Caco-2 (cell line): ENCODE data around the gene SACS. TPM values are rescaled to one million over a fixed set of nuclear protein-coding genes. Genes with fewer than 3 reads are reported as not detected.

Experiments
- BruUV-seq: library from RNA; stranded (reverse); fragments of 400-500 nt; replicated peaks from 2 replicates; lab custom pipeline; 2021; lab: Mats Ljungman, UMichigan
- CTCF ChIA-PET: fragments of 300-600 bp; sonication (Branson Sonifier 250); formaldehyde crosslinking; loops from one replicate; lab custom pipeline; 2022; ENCODE audit warnings: antibody characterized with exemption; lab: Charles Lee
- POLR2A ChIA-PET: fragments of 300-600 bp; sonication (Branson Sonifier 250); formaldehyde crosslinking; loops from one replicate; lab custom pipeline; 2022; ENCODE audit warnings: antibody characterized with exemption; lab: Charles Lee
- DNase-seq, 2 experiments: peaks; one replicate each; pipeline versions ENCODE4 v3.0.0 to v3.0.0-alpha.2; 2020 to 2022
- H3K27me3 ChIP-seq: replicated peaks from 2 replicates; pipeline ENCODE4 v1.6.0; 2011; ENCODE audit warnings: low read length; ENCODE audit not compliant: control insufficient read depth, insufficient read depth
- H3K36me3 ChIP-seq: 2 replicates; pipeline ENCODE4 v1.5.1; 2011; ENCODE audit warnings: low read length; ENCODE audit not compliant: control insufficient read depth, insufficient read depth
- H3K4me1 ChIP-seq: fragments of 250-450 bp; sonication (Bioruptor Pico); 2 replicates; pipeline ENCODE4 v1.5.1; 2020; ENCODE audit warnings: mild to moderate bottlenecking
- H3K4me3 ChIP-seq: 2 replicates; pipeline ENCODE4 v1.5.1; 2011; ENCODE audit warnings: low read depth, mild to moderate bottlenecking, control low read depth, low read length
- H3K9me3 ChIP-seq: fragments of 250-450 bp; sonication (Bioruptor Pico); 2 replicates; pipeline ENCODE4 v1.5.1; 2020; ENCODE audit warnings: mild to moderate bottlenecking, moderate library complexity
- H3K27ac Mint-ChIP-seq: one replicate; pipeline ENCODE4 v1.8.0; 2022; ENCODE audit warnings: mixed read lengths; ENCODE audit not compliant: unreplicated experiment
- H3K27me3 Mint-ChIP-seq: one replicate; pipeline ENCODE4 v1.8.0; 2022; ENCODE audit warnings: mixed read lengths; ENCODE audit not compliant: insufficient read depth, unreplicated experiment
- H3K36me3 Mint-ChIP-seq: one replicate; pipeline ENCODE4 v1.8.0; 2022; ENCODE audit warnings: mild to moderate bottlenecking, mixed read lengths; ENCODE audit not compliant: insufficient read depth, unreplicated experiment
- H3K4me1 Mint-ChIP-seq: one replicate; pipeline ENCODE4 v1.8.0; 2022; ENCODE audit warnings: low read depth, mixed read lengths; ENCODE audit not compliant: unreplicated experiment
- H3K4me3 Mint-ChIP-seq: one replicate; pipeline ENCODE4 v1.8.0; 2022; ENCODE audit warnings: mild to moderate bottlenecking, moderate library complexity, mixed read lengths; ENCODE audit not compliant: unreplicated experiment
- H3K9me3 Mint-ChIP-seq: one replicate; pipeline ENCODE4 v1.8.0; 2022; ENCODE audit warnings: mixed read lengths; ENCODE audit not compliant: unreplicated experiment
- CTCF ChIP-seq, 2 experiments: fragments of 200-600 bp in 1 of 2; IDR thresholded peaks; 1 replicate in 1 of 2; 2 replicates in 1 of 2; pipeline versions ENCODE4 v1.5.1 to v1.8.0; 2011 to 2022; ENCODE audit warnings: antibody characterized with exemption in 1 of 2, control low read depth in 1 of 2, inconsistent platforms in 1 of 2, low read depth in 1 of 2, low read length in 1 of 2, mild to moderate bottlenecking in 1 of 2, moderate library complexity in 1 of 2; ENCODE audit not compliant: insufficient read depth in 1 of 2, severe bottlenecking in 1 of 2, unreplicated experiment in 1 of 2
- intact Hi-C: fragments of 100-400 bp; cut with micrococcal nuclease; formaldehyde crosslinking; loops from one replicate; pipeline ENCODE4 v1.10.0; 2022; ENCODE audit not compliant: unreplicated experiment
- total RNA-seq: library from RNA; stranded (reverse); gene quantifications from 2 replicates; pipeline ENCODE4 v1.2.3, GENCODE V29; 2022

SACS gene
- total RNA-seq, 1 experiment from 2014 or later: 4.5 TPM

- no TSS peak for BruUV-seq
- H3K4me3 Mint-ChIP-seq: no peak overlapping the region
- Histone ChIP-seq H3K27me3 (no peaks in the 10 kb centered on the region), H3K9me3 (no peaks in the 10 kb centered on the region), H3K4me3 (no peak overlapping the region), H3K4me1 (peaks cover 14% of the 10 kb centered on the region), H3K36me3 (no peaks in the 10 kb centered on the region; the same call in 1 of the 2 replicates)
- POLR2A ChIA-PET: no interaction called here
- TF ChIP-seq CTCF (IDR thresholded peaks at IDR 0.05; ENCODE audit: insufficient read depth in 1 of 2, low read depth in 1 of 2, low read length in 1 of 2, severe bottlenecking in 1 of 2, unreplicated experiment in 1 of 2): no peak
- no peaks in the 10 kb centered on the region for H3K9me3 Mint-ChIP-seq
- CTCF ChIA-PET: no interaction called here
- intact Hi-C loops: no loop called here
- DNase-seq: no peak
- no peak overlapping the region for H3K27ac Mint-ChIP-seq
- peaks cover 6% of the 10 kb centered on the region for H3K36me3 Mint-ChIP-seq
- no peaks in the 10 kb centered on the region for H3K27me3 Mint-ChIP-seq
- peaks cover 9% of the 10 kb centered on the region for H3K4me1 Mint-ChIP-seq
Observed at GRCh38 chr13:23354520-23354919, 79.0 kb downstream of the SACS start.

- BruUV-seq: no TSS peak
- peaks cover 26% of the 10 kb centered on the region for H3K4me1 ChIP-seq
- no peaks in the 10 kb centered on the region; the same call in 1 of the 2 replicates for H3K36me3 ChIP-seq
- no peak for TF ChIP-seq CTCF (IDR thresholded peaks at IDR 0.05; ENCODE audit: insufficient read depth in 1 of 2, low read depth in 1 of 2, low read length in 1 of 2, severe bottlenecking in 1 of 2, unreplicated experiment in 1 of 2)
- POLR2A ChIA-PET: no interaction called here
- no peak overlapping the region for H3K4me3 Mint-ChIP-seq
- H3K36me3 Mint-ChIP-seq: peaks cover 7% of the 10 kb centered on the region
- no peak overlapping the region for H3K4me3 ChIP-seq
- H3K27me3 Mint-ChIP-seq: no peaks in the 10 kb centered on the region
- no peak overlapping the region for H3K27ac Mint-ChIP-seq
- CTCF ChIA-PET: no interaction called here
- intact Hi-C loops: no loop called here
- DNase-seq: no peak
- H3K9me3 Mint-ChIP-seq: no peaks in the 10 kb centered on the region
- peaks cover 10% of the 10 kb centered on the region for H3K4me1 Mint-ChIP-seq
- H3K9me3 ChIP-seq: no peaks in the 10 kb centered on the region
- H3K27me3 ChIP-seq: no peaks in the 10 kb centered on the region
Observed at GRCh38 chr13:23352161-23352560, 81.3 kb downstream of the SACS start.

- peaks cover 7% of the 10 kb centered on the region for H3K36me3 Mint-ChIP-seq
- BruUV-seq: no TSS peak
- Histone ChIP-seq H3K27me3 (no peaks in the 10 kb centered on the region), H3K4me3 (no peak overlapping the region), H3K36me3 (no peaks in the 10 kb centered on the region), H3K4me1 (peaks cover 26% of the 10 kb centered on the region), H3K9me3 (no peaks in the 10 kb centered on the region)
- no peak for DNase-seq
- H3K4me3 Mint-ChIP-seq: peak overlapping the region; percentile 1
- POLR2A ChIA-PET: no interaction called here
- TF ChIP-seq CTCF (IDR thresholded peaks at IDR 0.05; ENCODE audit: insufficient read depth in 1 of 2, low read depth in 1 of 2, low read length in 1 of 2, severe bottlenecking in 1 of 2, unreplicated experiment in 1 of 2): no peak
- H3K9me3 Mint-ChIP-seq: no peaks in the 10 kb centered on the region
- CTCF ChIA-PET: interaction anchor here (1.2 kb wide), 1 partner anchor 26 kb away, joined by 4 read pairs; no protein-coding TSS in a partner anchor
- H3K27ac Mint-ChIP-seq: peak overlapping the region; percentile 58
- no peaks in the 10 kb centered on the region for H3K27me3 Mint-ChIP-seq
- intact Hi-C loops: no loop called here
- peaks cover 10% of the 10 kb centered on the region for H3K4me1 Mint-ChIP-seq
Observed at GRCh38 chr13:23350009-23350408, 83.5 kb downstream of the SACS start.
